ENCODE results near the gene DOCK2.

DNA sequence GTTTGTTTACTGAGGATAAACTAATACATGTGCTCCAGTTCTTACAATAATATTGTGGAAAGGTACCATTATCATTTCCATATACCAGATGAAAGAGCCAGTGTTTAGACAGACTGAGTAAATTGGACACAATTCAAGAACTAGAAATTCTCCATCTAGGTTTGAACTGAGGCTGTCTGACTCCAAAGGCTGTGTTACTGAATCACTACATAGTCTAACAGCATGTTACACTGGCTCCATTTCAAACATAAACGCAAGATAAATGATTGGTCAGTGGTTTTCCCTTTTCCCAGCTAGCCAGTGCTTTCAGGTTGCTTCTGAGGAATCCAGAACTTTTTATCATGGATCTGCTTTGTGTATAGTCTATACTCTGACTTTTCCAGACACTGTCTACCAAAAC is 45.4 kb upstream of the DOCK2 start:
- TF ChIP-seq EZH2 (IDR thresholded peaks at IDR 0.05): no peak
- TF ChIP-seq POLR2AphosphoS5 (IDR thresholded peaks at IDR 0.05; ENCODE audit: borderline replicate concordance, low read depth, low read length): no peak
